IPS-11a (cell line): ENCODE data around the gene GULP1.
"Not testable (repeated sequence)": the region's sequence is repeated elsewhere in the genome, so short reads cannot be mapped to it uniquely, and the experiment has no call there.

ENCODE experiments used
- H3K4me3 ChIP-seq: one replicate; pipeline ENCODE4 v1.5.1; 2013; ENCODE audit warnings: low read depth, low read length, control low read depth

Gene GULP1

DNA sequence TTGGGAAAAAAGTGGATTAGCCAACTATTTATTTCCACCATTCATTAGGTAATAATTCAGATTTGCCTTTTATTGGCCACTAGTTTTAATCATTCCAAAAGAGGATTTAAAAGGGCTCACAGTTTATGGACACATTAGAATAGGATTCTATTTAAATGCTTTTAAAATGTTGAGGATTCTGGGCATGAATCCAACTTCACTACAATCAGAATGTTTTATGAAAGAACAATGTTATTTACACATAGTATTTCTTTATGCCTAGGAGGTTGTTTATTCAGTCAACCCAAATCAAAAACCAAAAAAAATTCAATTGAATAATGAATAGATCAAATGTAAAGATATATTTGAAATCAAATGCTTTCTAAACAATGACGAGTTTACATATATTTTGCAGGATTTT, 232.2 kb downstream of the GULP1 start:
- no peak overlapping the region for H3K4me3 ChIP-seq

GRCh38 chr2:188524519-188525113, 232.9 kb downstream of the GULP1 start:
- H3K4me3 ChIP-seq: no peak overlapping the region

- no peak overlapping the region for H3K4me3 ChIP-seq
Measured at GRCh38 chr2:188526701-188527100, 235.0 kb downstream of the GULP1 start.

GRCh38 chr2:188527141-188527540, 235.5 kb downstream of the GULP1 start:
- H3K4me3 ChIP-seq: no peak overlapping the region

- H3K4me3 ChIP-seq: no peak overlapping the region
Measured at GRCh38 chr2:188527581-188527993, 235.9 kb downstream of the GULP1 start.

DNA sequence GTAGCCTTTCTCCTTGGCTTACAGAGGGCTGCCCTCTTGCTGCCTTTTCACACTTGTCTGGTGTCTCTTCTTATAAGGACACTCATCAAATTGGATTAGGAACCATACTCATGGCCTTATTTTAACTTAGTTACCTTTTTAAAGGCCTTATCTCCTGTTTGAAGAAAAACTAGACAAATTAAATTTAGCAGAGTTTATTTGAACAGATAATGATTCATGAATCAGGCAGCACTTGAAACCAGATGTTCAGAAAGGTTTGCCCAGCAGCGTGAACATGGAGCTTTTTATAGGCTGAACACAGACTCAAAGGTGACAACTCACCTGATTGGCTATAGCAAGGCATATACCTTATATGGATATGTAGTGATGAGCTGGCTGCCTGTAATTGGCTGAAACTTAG, 238.0 kb downstream of the GULP1 start:
- H3K4me3 ChIP-seq: no peak overlapping the region

DNA sequence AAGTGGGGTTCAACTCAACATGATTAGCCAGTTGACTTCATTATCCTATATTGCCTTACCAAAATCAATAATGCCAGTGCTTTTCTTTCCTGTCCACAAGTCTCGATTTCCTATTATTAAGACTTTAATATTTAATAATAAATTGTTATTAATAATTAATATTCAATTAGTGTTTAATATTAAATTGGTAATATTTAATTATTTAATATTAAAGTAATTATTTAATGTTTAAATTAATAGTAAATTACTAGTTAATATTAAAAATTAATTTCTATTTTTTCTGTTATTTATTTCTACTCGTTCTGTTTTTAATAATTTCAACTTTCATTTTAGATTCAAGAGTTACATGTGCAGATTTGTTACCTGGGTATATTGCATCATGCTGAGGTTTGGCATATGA, 243.2 kb downstream of the GULP1 start:
- no peak overlapping the region for H3K4me3 ChIP-seq

DNA sequence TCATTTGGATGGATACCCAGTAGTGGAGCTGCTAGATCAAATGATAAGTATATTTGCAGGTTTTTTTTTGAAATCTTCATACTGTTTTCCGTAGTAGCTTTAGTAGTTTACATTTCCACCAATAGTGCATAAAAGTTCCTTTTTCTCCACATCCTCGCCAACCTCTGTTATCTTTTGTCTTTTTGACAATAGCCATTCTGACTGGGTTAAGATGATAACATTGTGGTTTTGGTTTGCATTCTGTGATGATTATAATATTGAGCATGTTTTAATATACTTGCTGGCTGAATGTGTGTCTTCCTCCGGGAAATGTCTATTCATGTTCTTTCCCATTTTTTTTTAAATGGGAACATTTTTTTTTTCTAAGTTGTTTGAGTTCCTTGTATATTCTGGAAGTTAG, 260.0 kb downstream of the GULP1 start:
- no peak overlapping the region for H3K4me3 ChIP-seq

DNA sequence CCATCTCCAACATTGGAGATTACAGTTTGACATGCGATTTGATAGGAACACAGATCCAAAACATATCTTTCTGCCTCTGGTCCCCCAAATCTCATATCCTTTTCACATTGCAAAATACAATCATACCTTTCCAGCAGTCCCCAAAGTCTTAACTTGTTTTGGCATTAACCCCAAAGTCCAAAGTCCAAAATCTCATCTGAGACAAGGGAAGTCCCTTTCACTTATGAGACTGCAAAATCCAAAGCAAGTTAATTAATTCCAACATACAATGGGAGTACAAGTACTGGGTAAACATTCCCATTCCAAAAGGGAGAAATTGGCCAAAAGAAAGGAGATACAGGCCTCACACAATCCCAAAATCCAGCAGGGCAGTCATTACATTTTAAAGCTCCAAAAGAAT, 265.4 kb downstream of the GULP1 start:
- no peak overlapping the region for H3K4me3 ChIP-seq

- H3K4me3 ChIP-seq: not testable (repeated sequence)
Measured at GRCh38 chr2:188559455-188559854, 267.8 kb downstream of the GULP1 start.

DNA sequence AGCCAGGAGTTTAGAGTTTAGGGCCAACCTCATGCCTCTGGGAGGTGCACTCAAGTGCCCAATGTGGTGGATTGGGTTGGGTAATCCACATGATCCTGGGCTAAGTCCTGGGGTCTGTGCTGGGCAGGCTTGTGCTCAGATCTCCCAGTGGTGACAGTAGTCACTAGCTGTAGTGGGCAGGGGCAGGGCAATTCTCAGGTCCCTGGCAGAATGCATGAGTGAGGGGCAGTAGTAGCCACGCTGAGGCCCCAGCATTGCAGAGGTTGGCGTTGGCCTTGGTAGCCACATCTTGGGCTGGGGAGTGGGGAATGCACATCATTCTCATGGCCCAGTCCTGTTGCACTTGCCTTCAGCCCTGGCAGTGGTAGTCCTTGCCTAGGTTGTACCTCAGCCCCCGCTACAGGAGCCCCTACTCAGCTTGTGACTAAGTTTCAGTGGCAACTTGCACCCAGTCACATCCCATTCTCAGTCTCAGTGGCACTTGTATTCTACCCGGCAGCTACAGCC, 269.9 kb downstream of the GULP1 start:
- no peak overlapping the region for H3K4me3 ChIP-seq

- no peak overlapping the region for H3K4me3 ChIP-seq
Measured at GRCh38 chr2:188569431-188570165, 277.9 kb downstream of the GULP1 start.

GRCh38 chr2:188570370-188570769, 278.7 kb downstream of the GULP1 start:
- no peak overlapping the region for H3K4me3 ChIP-seq

GRCh38 chr2:188571543-188572303, 280.0 kb downstream of the GULP1 start:
- H3K4me3 ChIP-seq: no peak overlapping the region

DNA sequence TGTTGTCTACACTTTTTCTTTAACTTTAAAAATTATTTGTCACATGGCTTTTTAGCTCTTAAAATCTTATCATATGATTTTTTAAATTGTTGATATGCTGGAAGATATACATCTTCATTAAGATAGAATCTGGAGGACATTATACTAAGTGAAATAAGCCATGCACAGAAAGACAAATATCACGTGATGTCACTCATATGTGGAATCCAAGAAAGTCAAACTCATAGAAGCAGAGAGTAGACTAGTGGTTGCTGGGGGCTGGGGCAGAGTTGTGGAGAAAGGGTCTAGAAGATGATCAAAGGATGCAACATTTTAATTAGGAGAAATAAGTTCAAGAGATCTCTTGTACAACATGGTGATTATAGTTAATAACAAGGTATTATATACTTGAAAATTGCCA, 280.9 kb downstream of the GULP1 start:
- no peak overlapping the region for H3K4me3 ChIP-seq

DNA sequence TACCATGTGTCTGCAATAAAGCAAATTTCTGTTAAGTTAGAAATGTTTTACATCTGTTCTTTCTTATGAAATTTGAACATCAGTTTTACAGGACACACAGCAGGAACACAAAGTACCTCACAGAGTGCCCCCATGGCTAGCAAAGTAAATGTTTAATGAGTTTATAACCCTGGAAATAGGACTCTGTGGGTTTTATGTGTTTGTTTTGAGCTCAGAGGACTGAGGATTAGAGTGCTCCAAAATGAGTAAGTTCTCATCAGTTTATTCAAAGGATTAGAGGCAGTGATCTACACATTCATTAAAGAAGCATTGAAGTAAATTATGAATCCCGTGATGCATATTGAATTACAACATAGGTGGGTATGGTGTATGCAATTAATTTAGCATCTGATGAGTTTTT, 281.8 kb downstream of the GULP1 start:
- H3K4me3 ChIP-seq: no peak overlapping the region

DNA sequence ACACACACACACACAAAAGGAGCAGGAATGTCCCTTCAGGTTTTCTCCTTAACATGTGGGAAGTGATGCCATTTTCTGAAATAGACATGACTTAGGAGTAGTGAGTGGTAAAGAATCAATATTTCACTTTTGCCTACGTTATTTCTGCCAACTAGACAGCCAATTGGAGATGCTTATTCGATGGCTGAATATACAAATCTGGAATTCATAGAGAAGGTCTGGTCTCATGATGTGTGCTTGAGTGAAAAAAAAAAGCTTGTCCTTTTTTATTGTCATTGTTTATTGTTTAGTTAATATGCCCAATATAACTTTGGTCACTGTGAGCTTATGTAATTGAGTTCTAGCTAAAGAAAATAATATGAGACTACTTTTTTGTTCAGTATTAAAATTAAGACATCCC, 284.3 kb downstream of the GULP1 start:
- no peak overlapping the region for H3K4me3 ChIP-seq

DNA sequence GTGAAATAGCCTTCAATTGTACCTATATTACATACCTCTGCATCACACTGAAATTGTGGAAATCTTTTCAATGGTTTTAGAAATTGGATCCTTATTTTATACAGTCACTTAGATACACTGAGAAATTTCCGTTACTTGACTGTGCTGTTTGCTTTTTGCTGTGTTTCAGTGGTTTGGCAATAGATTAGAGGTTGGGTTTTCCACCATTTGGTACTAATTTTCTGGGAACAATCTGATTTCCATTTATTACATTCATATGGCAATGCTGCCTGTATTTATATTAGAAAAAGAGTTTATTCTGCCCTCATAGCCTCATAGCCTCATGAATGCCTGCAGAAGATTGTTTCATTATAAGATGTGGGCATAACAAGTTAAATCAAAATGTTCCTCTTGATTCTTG, 285.0 kb downstream of the GULP1 start:
- no peak overlapping the region for H3K4me3 ChIP-seq

DNA sequence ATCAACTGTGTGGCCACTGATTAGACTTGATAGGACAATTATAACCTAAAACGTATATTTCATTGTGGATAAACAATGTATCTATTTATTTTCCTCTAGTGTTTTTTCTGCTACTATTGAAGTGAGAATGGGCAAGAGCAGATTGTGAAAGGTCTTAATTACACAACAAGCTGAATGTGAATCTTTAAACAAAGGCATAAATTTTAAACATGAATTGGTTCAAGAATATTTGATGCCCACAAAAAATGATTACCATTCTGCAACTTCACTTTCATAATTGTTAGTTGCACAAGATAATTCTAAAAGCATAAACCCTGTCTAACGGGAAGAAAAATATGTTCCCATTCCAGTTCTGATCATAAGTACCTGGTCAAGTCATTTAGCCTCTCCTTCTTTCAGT, 285.6 kb downstream of the GULP1 start:
- no peak overlapping the region for H3K4me3 ChIP-seq

- H3K4me3 ChIP-seq: no peak overlapping the region
Measured at GRCh38 chr2:188580738-188581137, 289.1 kb downstream of the GULP1 start.

DNA sequence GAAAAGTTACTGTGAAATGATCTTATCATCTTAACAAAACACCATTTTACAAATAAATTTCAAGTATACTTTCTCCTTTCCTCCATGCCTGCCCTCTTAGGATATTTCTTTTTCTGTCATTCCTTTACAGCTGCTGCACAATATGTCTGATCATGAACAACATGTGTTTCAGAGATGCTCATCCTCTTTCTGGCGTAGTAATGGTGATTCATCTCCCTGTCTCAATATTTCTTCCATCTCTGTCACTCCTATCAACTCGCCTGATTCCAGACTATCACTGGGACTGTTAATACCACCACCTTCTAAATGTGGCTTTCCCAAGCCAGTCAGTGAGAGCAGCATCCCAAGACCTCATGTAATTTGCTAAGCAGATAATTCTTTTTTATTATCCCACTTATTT, 290.5 kb downstream of the GULP1 start:
- no peak overlapping the region for H3K4me3 ChIP-seq

DNA sequence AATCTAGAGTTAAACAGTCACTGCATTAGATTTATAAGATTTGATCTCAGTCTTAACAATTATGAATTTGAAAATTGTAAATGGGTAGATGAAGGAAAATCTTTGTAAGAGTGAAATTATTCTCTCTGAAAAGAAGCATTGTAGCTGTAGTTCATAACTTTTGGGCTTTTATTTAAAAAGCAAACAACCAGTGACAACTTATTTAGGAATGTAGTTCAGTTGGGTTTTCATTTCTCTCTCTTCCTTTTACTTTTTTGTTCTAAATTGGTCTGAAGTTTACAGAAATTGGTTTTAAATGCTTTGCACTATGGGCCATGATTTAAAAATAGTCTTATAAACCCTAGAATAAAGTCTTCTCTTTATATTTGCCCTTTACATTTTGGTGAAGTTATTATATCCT, 296.6 kb downstream of the GULP1 start:
- H3K4me3 ChIP-seq: no peak overlapping the region
